K562 (cell line): ENCODE measurements around the gene GRB2. TPM values are rescaled to one million over a fixed set of nuclear protein-coding genes. Genes with fewer than 3 reads are reported as not detected.

Experiments used
- BACH1 ChIP-seq: fragments of 200-800 bp; sonication (Bioruptor generic); IDR thresholded peaks from 2 replicates; pipeline ENCODE4 v1.6.1; 2016; ENCODE audit warnings: missing genetic modification characterization, missing compliant biosample characterization
- CBFA2T3 ChIP-seq: fragments of 450-650 bp; IDR thresholded peaks from 2 replicates; pipeline ENCODE4 v1.6.1; 2017
- CREB3 ChIP-seq: fragments of 450-650 bp; conservative IDR thresholded peaks from 2 replicates; pipeline ENCODE4 v1.6.1; 2016; ENCODE audit warnings: missing genetic modification characterization, low read depth, mild to moderate bottlenecking, missing compliant biosample characterization, moderate library complexity
- DDX20 ChIP-seq: fragments of 450-650 bp; IDR thresholded peaks from 2 replicates; pipeline ENCODE4 v1.6.1; 2016; ENCODE audit warnings: missing genetic modification characterization, low read depth, mild to moderate bottlenecking, missing compliant biosample characterization, moderate library complexity
- DNMT1 ChIP-seq: fragments of 450-650 bp; IDR thresholded peaks from 2 replicates; pipeline ENCODE4 v1.6.1; 2016; ENCODE audit warnings: antibody characterized with exemption, mild to moderate bottlenecking
- HMGN3 ChIP-seq: IDR thresholded peaks from 2 replicates; pipeline ENCODE4 v1.6.1; 2011; ENCODE audit warnings: borderline replicate concordance, low read depth, mild to moderate bottlenecking, mixed read lengths, low read length; ENCODE audit not compliant: insufficient read length; ENCODE audit errors: extremely low read depth
- KAT2B ChIP-seq: IDR thresholded peaks from one replicate; pipeline ENCODE4 v1.6.1; 2012; ENCODE audit warnings: low read depth, mild to moderate bottlenecking, control low read depth, inconsistent platforms, low read length, moderate library complexity
- NCOA1 ChIP-seq: fragments of 450-650 bp; IDR thresholded peaks from 2 replicates; pipeline ENCODE4 v1.6.1; 2016; ENCODE audit warnings: low read depth
- RFX1 ChIP-seq: fragments of 450-650 bp; IDR thresholded peaks from 2 replicates; pipeline ENCODE4 v1.6.1; 2016; ENCODE audit warnings: mild to moderate bottlenecking, moderate library complexity
- SAFB ChIP-seq: fragments of 200-400 bp; formaldehyde crosslinking; IDR thresholded peaks from 2 replicates; pipeline ENCODE4 v1.6.1; 2017; ENCODE audit warnings: low read depth, low read length, borderline replicate concordance
- SRF ChIP-seq, 2 experiments: fragments of 250-450, 450-650 bp in 1 of 2; sonication (Bioruptor Pico) in 1 of 2; sonication (generic) in 1 of 2; formaldehyde crosslinking; IDR thresholded peaks; 2 replicates each; pipeline versions ENCODE4 v1.5.0 to v1.5.1; 2020 to 2022; ENCODE audit warnings: mild to moderate bottlenecking in 1 of 2, missing genetic modification reagents in 1 of 2
- STAG1 ChIP-seq: sonication (generic); formaldehyde crosslinking; IDR thresholded peaks from 2 replicates; pipeline ENCODE4 v1.5.0; 2020; ENCODE audit warnings: missing genetic modification reagents, borderline replicate concordance
- ZBTB1 ChIP-seq: sonication (generic); formaldehyde crosslinking; IDR thresholded peaks from 2 replicates; pipeline ENCODE4 v1.8.1; 2023; ENCODE audit warnings: missing genetic modification reagents, low read depth, mild to moderate bottlenecking, borderline replicate concordance
- ZNF609 ChIP-seq: sonication (generic); formaldehyde crosslinking; IDR thresholded peaks from 2 replicates; pipeline ENCODE4 v1.8.1; 2023; ENCODE audit warnings: missing genetic modification reagents, mild to moderate bottlenecking, borderline replicate concordance
- polyA plus RNA-seq, 8 experiments: library from polyadenylated mRNA; depleted of rRNA in 4 of 8; stranded (reverse) in 5 of 8; unstranded in 3 of 8; fragments of >200 nt; fragmentation: Nextera tagmentation in 2 of 8; fragmentation: Illumina TruSeq in 1 of 8; extraction: Ambion mirVana in 2 of 8; extraction: Trizol in 1 of 8; gene quantifications; 2 replicates each; pipeline versions ENCODE4 v1.2.1 to v1.2.3, GENCODE V29; 2011 to 2014; ENCODE audit warnings: inconsistent platforms in 1 of 8, missing spikeins in 1 of 8
- total RNA-seq, 7 experiments: library from RNA; depleted of rRNA in 6 of 7; stranded (reverse); fragments of >200 nt in 6 of 7; fragmentation: Illumina TruSeq in 2 of 7; extraction: Trizol in 2 of 7; gene quantifications; 2 replicates each; pipeline versions ENCODE4 v1.2.1 to v1.2.3, GENCODE V29; 2011 to 2021; ENCODE audit warnings: low replicate concordance in 1 of 7
- TF ChIP-seq, protein P1 (sequence below): fragments of 450-650 bp; IDR thresholded peaks from 2 replicates; pipeline ENCODE4 v1.6.1; 2017; ENCODE audit warnings: antibody characterized with exemption, mild to moderate bottlenecking
- TF ChIP-seq, protein P2 (sequence below): sonication (generic); formaldehyde crosslinking; IDR thresholded peaks from 2 replicates; pipeline ENCODE4 v1.8.0; 2022; ENCODE audit warnings: mild to moderate bottlenecking, missing genetic modification reagents, borderline replicate concordance

The GRB2 gene
- total and polyA plus RNA-seq, 9 of the 15 experiments (the other 6 are each of a cell fraction or from before 2014, with no cell fraction given) = 57.2 to 136 (median 84.8) TPM

DNA sequence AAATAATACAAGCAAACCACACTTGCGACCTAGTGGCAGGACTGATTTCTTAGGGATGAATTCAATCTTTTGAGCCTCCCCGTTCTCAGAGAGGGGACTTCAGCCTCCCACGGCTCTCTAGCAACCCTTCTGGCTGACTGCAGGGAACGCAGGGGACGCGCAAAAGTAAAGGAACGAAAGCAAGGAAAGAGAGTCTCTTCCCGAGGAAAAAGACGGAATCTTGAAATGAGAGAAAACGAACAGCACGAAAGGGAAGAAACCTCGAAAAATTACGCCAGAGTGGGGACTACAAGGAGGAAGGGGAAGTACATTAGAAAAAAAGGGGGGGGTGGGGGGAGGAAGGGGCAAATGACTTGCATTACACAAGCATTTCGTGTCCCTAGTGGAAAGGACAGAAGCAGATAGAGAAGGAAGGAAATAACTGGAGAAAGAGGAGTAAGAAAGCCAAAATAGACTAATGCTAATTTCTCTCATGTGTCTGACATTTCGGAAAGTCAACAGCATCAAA, 1.2 kb downstream of the GRB2 start (continued):
- TF ChIP-seq KAT2B = no peak
- no peak for TF ChIP-seq RFX1
- TF ChIP-seq DNMT1 = peak; percentile 23; the same call in 1 of the 2 replicates
- no peak for TF ChIP-seq NCOA1
- no peak for TF ChIP-seq CREB3 (tag)
- TF ChIP-seq SRF (CRISPR knock-in tag; IDR thresholded peaks at IDR 0.05) = no peak
- TF ChIP-seq CBFA2T3 = no peak
- TF ChIP-seq, protein P1, sequence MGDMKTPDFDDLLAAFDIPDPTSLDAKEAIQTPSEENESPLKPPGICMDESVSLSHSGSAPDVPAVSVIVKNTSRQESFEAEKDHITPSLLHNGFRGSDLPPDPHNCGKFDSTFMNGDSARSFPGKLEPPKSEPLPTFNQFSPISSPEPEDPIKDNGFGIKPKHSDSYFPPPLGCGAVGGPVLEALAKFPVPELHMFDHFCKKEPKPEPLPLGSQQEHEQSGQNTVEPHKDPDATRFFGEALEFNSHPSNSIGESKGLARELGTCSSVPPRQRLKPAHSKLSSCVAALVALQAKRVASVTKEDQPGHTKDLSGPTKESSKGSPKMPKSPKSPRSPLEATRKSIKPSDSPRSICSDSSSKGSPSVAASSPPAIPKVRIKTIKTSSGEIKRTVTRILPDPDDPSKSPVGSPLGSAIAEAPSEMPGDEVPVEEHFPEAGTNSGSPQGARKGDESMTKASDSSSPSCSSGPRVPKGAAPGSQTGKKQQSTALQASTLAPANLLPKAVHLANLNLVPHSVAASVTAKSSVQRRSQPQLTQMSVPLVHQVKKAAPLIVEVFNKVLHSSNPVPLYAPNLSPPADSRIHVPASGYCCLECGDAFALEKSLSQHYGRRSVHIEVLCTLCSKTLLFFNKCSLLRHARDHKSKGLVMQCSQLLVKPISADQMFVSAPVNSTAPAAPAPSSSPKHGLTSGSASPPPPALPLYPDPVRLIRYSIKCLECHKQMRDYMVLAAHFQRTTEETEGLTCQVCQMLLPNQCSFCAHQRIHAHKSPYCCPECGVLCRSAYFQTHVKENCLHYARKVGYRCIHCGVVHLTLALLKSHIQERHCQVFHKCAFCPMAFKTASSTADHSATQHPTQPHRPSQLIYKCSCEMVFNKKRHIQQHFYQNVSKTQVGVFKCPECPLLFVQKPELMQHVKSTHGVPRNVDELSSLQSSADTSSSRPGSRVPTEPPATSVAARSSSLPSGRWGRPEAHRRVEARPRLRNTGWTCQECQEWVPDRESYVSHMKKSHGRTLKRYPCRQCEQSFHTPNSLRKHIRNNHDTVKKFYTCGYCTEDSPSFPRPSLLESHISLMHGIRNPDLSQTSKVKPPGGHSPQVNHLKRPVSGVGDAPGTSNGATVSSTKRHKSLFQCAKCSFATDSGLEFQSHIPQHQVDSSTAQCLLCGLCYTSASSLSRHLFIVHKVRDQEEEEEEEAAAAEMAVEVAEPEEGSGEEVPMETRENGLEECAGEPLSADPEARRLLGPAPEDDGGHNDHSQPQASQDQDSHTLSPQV = no peak
- TF ChIP-seq DDX20 (tag) = no peak
- no peak for TF ChIP-seq HMGN3
- peak; percentile 18; the same call in 1 of the 2 replicates for TF ChIP-seq STAG1 (CRISPR knock-in tag)
- TF ChIP-seq ZBTB1 (CRISPR knock-in tag) = no peak
- TF ChIP-seq, protein P2, sequence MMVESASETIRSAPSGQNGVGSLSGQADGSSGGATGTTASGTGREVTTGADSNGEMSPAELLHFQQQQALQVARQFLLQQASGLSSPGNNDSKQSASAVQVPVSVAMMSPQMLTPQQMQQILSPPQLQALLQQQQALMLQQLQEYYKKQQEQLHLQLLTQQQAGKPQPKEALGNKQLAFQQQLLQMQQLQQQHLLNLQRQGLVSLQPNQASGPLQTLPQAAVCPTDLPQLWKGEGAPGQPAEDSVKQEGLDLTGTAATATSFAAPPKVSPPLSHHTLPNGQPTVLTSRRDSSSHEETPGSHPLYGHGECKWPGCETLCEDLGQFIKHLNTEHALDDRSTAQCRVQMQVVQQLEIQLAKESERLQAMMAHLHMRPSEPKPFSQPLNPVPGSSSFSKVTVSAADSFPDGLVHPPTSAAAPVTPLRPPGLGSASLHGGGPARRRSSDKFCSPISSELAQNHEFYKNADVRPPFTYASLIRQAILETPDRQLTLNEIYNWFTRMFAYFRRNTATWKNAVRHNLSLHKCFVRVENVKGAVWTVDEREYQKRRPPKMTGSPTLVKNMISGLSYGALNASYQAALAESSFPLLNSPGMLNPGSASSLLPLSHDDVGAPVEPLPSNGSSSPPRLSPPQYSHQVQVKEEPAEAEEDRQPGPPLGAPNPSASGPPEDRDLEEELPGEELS (CRISPR knock-in tag) = no peak
- TF ChIP-seq SAFB = no peak
- TF ChIP-seq ZNF609 = no peak
- no peak for TF ChIP-seq BACH1 (tag)
